Measurements from ENCODE around the gene PCNX2.

- TF ChIP-seq CTCF (IDR thresholded peaks at IDR 0.05; ENCODE audit: poor library complexity) (no peak), EZH2 (IDR thresholded peaks at IDR 0.05; ENCODE audit: borderline replicate concordance) (no peak)
Measured at GRCh38 chr1:233300326-233300725, 4.8 kb upstream of the PCNX2 start.

Data from hepatocyte (in vitro differentiated cells).